NCI-H128 (cell line): ENCODE data around the gene FCF1.
"Not testable (repeated sequence)": the region's sequence is repeated elsewhere in the genome, so short reads cannot be mapped to it uniquely, and the experiment has no call there.

Experiments
- DNase-seq: peaks from one replicate; lab custom pipeline; 2025; ENCODE audit not compliant: unreplicated experiment; lab: John Stamatoyannopoulos, UW

FCF1 gene

DNA sequence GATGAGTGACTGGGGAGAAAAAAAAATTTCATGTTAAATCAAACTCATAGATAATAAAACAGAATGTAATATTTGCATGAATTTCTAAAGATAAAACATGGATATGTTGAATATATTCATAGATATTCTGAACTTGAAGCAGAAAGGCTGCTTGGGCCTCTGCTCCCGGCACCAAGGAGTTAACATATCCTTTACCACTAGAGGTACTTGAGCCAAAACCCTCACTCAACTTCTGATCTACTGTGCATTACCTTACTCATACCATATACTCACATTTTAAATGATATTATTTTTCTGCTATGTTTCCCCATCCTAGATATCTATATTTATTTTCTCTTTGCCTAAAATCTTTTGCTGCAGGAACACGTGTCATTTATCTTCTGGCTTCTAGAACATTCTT lies 15.0 kb upstream of the FCF1 start:
- no peak for DNase-seq

DNA sequence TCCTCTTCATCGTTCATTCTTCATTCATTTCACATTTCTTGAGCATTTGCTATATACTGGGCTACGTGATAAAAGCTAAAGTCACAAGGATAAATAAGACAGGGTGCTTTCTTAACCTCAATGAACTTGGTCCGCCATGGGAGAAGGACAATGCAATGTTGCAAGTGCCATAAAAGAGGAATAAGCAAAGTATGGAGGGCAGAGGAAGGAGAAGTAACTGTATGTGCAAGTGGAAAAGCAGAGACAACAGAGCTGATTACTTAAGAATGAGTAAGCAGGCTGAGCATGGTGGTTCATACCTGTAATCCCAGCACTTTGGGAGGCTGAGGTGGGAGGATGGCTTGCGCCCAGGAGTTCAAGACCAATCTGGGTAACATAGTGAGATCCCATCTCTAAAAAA lies 14.5 kb upstream of the FCF1 start:
- DNase-seq, result no peak

DNA sequence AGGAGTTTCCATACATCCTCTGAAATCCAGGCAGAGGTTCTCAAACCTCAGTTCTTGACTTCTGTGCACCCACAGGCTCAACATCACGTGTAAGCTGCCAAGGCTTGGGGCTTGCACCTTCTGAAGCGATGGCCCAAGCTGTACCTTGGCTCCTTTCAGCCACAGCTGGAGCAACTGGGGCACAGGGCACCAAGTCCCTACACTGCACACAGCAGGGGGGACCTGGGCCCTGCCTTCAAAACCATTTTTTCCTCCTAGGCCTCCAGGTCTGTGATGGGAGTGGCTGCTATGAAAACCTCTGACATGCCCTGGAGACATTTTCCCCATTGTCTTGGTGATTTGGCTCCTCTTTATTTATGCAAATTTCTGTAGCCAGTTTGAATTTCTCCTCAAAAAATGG lies 10.7 kb upstream of the FCF1 start:
- DNase-seq, result no peak

DNA sequence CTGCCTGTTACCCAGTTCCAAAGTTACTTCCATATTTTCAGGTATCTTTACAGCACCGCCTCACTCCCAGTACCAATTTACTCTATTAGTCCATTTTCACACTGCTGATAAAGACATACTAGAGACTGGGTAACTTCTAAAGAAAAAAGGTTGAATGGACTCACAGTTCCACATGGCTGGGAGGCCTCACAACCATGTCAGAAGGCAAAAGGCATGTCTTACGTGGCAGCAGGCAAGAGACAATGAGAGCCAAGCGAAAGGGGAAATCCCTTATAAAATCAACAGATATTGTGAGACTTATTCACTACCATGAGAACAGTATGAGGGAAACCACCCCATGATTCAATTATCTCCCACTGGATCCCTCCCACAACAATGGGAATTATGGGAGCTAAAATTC lies 9.9 kb upstream of the FCF1 start:
- DNase-seq, result no peak

DNA sequence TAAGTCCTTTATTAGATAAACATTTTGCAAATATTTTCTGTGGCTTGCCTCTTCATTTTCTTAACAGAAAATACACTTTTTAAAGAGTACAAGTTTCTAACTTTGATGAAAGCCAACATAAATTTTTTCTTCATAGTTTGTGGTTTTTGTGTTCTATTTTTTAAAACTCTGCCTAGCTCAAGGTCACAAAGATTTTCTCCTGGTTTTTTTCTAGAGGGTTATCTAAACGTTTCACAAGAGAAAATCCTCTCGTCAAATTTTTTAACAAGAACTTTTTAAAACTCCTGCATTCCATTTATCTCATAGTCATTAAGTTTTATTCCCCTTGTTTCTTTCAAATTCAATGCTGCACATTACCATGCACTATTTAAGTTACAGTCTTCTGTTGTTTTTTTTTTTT lies 8.3 kb upstream of the FCF1 start:
- no peak for DNase-seq

DNA sequence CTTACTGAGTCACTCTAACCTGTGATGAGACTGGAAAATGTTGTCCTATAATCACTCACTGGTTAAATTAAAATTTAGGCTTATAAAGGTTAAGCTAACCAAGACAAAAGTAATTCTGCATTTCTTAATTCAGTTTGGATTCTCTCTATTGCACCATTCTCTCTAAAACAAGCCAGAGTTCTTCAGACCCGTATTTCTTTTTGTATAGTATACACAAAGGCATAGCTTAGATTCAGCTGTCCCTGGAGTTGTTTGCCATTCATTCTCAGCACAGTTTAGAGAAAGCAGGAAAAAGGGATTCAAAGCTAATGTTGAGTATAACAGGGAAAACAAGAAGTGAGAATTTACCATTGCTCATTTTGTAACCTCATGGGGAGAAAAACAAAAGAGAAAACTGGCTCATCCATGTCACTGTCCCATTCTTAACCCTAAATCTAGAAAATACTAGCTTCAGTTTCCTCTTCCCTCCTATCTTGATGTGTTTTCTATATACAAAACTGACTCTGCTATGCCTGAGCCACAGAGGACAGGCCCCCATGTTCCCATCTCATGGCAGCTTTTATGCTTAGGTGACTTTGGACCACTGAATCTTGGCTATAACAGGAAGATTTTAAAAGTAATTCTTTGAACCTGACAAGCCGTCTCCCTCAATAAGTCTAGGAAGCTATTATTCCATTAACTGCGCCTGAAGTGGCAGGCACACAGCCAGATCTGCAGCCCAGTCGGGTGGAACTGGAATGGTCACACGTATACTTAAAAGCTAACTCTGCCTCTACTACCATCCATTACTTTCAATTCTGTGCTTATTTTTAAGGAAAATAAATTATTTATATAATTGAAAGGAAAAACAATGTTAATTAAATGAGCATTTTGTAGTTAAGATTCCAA lies 7.1 kb upstream of the FCF1 start:
- DNase-seq, result no peak

DNA sequence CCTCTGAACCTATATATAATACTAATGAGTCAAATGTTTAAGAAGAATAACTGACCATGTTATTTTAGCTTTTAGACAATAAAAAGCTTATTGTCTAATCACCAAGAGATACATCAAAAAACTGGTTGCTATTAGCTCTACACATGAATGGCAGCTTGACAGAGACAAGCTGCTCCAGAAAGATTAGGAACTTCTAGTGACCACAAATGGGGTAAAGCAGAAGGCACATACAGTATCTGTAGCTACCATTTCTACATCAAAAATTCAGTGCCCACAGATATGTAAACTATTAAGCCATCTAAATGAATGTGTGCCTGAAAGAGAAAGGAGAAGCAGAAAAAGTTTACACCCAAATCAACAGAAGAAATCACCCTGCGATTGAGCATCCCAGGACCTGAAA lies 2.5 kb upstream of the FCF1 start:
- DNase-seq, result no peak

DNA sequence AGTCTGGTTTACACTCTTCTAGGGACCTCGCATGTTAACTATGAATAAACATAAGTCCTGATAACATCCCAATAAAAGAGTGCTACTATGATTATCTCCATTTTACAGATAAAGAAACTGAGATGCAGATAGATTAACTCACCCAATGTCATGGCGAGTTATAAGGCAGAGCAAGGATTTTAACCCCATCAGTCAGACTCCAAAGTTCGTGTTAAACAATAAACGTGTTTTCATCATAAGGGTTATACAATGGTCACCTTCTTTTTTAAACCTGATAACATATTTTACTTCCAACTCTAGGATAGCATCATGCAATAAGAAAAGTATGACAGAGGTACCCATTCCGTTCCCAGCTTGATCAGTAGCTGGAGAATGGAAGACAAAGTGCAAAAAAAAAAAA lies 1.3 kb upstream of the FCF1 start:
- no peak for DNase-seq

DNA sequence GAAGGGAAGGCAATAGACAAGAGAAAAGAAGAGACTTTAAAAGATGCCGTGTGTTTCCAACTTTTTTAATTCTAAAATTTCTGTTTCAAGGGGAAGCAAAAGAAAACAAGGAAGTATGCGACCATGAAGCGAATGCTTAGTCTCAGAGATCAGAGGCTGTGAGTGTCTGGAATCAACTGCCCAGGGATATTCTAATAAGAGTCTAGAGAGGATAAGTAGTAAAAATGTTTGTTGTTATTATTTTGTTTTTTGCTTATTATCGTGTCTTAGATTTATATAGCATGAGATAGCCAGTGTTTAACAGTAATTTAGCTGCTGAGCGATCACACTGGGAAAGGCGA lies 421 bp downstream of the FCF1 start:
- no peak for DNase-seq

DNA sequence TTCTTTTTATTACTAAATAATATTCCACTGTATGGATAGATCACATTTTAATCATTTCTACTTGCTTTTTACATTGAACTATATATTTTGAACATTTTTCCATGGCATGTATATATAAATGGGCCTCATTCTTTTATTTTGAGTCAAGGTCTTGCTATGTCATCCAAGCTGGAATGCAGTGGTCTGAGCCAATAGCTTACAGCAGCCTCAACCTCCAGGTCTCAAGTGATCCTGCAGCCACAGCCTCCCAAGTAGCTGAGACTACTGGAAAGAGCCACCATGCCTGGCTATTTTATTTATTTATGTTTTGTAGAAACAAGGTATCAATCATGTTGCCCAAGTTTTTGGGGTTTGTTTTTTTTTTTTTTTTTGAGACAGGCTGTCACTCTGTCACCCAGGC lies 7.6 kb downstream of the FCF1 start:
- DNase-seq, result no peak

DNA sequence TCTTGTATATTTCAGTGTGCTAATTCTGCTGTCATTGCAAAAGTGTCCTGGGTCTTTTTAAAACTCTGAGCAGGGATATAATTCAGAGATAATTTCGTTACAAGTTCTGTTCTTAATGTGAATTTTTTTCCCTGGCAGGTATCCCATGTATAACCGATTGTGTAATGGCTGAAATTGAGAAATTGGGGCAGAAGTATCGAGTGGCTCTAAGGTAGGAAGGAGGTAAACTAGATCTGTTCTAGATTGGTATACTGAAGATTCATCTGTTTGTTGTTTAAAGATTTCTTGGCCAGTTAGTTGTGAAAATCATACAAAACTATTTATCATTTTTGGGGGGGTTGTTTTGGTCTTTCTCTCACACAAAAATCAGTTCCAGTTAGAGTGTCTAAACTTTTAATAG lies 10.2 kb downstream of the FCF1 start:
- no peak for DNase-seq

DNA sequence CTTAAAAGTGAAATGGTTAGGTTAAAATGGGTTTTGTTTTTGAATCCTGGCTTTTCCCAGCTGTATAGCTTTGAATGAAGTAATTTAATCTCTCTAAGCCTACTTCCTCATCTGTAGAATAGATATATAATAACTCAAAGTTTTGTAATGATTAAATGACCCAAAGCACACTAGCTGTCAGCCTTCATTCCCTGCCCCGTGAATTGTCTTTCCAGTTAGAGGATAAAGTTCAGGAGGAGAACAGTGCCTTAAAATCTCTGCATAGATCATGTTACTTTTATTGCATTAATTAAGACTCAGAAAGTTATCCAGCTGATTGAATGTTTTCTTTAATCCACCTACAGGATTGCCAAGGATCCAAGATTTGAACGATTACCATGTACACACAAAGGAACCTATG lies 19.4 kb downstream of the FCF1 start:
- no peak for DNase-seq

DNA sequence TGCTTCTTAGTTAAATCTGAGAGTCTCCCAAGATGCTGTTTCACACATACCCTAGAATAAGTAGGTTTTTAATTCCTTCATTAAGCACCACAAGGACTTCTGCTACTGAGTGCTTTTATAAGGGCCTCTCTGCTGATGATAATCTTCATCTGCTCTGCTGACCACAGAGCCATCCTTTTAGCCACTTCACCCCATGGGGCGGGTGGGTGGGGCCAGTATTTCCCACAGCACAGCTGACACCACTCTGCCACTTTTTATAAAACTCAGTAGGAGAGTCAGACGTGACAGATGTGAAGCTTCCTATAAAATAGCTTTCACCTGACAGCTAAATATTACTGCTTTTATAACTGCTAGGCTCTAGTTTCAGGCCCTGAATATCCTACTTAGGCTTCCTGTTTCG lies 20.3 kb downstream of the FCF1 start:
- no peak for DNase-seq

DNA sequence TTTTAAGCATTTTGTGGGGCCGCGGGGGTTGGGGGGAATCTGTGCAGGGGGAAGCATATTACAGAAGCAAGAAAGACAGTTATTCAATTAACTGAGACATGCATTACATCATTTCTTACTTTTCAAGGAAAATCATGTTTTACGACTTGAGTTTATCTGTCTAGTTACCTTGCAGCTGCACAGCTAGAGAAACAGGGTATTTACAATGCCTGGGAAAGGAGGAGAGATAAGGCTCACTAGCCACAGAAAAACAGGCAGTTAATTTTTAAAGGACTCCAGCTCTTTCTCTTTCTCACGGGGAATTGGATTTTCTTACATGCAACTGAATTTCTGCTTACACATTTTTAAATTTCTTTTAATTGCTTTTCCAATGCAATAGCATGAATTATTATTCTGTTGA lies 22.2 kb downstream of the FCF1 start:
- DNase-seq, result no peak

DNA sequence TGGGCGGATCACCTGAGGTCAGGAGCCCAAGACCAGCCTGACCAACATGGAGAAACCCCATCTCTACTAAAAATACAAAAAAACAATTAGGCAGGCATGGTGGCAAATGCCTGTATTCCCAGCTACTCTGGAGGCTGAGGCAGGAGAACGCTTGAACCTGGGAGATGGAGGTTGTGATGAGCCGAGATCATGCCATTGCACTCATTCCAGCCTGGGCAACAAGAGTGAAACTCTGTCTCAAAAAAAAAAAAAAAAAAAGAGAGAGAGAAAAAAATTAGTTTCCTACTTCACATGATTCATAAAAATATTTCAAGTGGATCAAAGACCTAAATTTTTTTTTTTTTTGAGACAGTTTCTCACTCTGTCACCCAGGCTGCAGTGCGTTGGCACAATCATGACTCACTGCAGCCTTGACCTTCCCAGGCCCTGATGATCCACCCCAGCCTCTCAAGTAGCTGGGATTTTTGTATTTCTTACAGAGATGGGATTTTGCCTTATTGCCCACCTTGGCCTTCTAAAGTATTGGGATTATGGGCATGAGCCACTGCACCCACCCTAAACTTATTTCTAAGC lies 24.9 kb downstream of the FCF1 start:
- no peak for DNase-seq

DNA sequence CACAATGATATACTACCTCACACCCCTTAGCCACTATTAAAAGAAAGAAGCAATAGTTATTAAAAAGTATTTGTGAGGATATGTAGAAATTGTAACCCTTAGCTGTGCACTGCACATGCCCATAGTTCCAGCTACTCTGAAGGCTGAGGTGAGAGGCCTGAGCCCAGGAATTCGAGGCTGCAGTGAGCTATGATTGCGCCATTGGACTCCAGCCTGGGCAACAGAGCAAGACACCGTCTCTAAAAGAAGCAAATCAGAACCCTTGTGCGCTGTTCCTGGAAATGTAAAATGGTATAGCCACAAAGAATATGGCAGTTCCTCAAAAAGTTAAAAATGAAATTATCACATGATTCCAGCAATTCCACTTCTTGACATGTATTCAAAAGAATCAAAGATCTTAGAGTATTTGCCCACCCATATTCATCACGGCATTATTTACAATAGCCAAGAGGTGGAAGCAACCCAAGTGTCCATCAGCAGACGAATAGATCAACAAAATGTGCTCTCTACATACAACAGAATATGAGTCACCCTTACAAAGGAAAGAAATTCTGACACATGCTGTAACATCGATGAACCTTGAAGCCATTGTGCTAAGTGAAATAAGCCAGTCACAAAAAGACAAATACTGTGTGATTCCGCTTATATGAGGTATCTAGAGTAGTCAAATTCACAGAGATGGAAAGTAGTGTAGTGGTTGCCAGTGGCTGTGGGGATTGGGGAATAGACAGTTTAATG lies 26.5 kb downstream of the FCF1 start:
- DNase-seq, result no peak

DNA sequence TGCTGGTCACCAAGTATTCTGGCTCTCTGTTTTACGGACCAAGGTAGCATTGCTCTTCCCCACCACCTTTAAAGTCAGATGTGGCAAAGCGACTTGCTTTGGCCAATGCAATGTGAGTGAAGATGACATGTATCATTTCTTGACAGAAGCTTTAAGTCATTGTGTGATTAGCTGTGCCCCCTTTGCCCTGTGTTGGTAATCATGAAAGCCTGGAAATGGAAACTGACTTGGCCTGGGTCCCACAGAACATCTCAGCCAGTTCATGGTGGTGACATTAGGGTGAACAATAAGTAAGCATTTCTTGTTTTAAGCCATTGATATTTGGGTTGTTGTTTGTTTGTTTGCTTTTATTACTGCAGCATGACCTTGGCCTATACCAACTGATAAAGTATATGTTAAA lies 34.3 kb downstream of the FCF1 start:
- no peak for DNase-seq

DNA sequence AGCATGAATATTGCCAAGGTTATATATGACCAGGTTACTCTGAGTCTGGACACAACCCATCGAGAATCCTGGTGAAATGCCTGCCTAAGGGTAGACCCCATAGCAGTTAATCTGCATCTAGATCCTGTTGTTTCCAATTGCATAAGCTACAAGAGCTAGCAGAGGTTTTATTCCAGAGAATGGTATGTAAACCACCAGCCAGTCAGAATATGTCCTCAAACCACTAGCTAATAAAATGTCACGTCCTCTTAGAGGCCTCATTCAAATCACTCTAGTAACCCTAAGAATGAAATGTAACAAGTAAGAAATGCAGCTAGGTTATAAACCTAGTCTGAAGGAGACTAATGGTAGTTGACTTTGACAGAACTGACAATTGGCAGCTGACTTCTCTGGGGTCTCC lies 41.2 kb downstream of the FCF1 start:
- DNase-seq, result no peak

DNA sequence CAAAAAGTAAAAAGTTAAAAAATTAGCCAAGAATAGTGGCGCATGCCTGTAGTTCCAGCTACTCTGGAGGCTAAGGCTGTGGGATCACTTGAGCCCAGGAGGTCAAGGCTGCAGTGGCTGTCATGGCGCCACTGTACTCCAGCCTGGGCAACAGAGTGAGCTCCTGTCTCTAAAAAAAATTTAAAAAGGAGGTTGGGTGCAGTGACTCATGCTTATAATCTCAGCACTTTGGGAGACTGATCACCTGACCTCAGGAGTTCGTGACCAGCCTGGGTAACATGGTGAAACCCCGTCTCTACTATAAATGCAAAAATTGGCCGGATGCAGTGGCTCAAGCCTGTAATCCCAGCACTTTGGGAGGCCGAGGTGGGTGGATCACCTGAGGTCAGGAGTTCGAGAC lies 42.0 kb downstream of the FCF1 start:
- no peak for DNase-seq

DNA sequence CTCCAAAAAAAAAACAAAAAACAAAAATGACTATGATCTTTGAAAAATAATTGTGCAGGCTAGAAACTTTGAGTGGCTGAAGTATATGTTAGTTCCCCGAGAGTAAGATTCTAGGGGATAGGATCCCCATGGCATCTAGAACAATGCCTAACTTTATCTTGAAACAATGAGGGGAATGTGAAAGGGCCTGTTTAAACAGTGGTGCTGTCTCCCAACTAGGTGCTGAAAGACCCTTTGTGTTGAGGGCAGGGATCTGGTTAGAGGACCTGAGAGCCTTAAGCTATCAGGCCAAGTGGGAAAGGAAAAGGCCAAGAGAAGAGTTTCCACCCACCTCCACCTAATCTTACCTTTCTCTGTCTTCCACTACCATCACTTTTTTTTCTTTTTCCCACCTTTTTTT lies 43.4 kb downstream of the FCF1 start:
- no peak for DNase-seq

DNA sequence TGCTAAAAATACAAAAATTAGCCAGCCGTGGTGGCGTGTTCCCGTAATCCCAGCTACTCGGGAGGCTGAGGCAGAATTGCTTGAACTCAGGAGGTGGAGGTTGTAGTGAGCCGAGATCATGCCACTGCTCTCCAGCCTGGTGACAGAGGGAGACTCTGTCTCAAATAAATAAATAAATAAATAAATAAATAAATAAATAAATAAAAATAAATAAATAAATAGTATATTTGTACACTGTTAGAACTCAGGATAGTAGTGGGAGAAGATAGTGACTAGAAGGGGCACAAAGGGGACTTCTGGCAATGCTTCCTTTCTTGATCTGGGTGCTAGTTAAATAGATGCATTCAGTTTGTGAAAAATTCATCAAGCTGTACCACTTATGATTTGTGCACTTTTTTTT lies 45.6 kb downstream of the FCF1 start:
- not testable (repeated sequence) for DNase-seq
